ENCODE measurements around the gene GJB6. TPM values are rescaled to one million over a fixed set of nuclear protein-coding genes. Genes with fewer than 3 reads are reported as not detected.
A peak's percentile ranks its signal among the peaks of the same experiment; 100 is the strongest.

The GJB6 gene
- total and polyA plus RNA-seq, 2 donors (not counting 1 experiment from before 2014, with no cell fraction given), result not detected

DNA sequence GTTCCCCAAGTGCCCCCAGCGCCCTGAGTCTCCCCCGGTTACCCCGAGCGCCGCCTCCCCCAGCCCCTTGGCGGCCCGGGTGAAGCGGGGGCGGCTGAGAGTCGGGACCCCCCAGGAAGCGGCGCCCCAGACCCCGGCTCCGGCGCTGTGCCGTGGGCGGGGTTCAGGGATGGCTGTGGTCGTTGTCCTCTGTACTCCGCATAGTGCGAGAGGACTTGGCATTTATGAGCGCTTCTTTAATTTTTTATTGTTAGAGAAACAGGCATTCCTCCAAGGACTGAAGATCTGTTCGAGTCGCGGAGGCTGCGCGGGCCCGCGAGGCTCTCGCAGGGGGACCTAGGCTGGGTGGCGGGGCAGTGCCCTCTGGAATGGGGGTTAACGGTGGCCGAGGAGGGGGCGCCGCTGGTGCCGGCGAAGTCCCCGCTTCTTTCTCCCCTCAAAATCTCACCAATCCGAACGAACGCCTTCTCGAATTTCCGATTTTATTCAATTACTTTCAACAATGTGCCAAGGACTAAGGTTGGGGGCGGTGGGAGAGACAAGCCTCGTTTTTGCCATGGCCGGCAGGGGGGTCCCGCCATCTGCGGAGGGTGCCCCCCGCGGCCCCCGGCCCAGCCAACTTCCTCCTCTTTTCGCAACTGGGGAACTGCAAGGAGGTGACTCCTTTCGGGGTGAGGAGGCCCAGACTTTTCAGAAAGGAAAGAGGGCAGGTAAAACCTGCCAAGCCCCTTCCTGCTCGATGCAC is 38.8 kb downstream of the GJB6 start:
- intact Hi-C loops (cut with micrococcal nuclease), result loop anchor here (10.0 kb wide), 1 partner anchor 1411 kb away; the partner anchor contains the start of gene MICU2
- TF ChIP-seq, protein P1, sequence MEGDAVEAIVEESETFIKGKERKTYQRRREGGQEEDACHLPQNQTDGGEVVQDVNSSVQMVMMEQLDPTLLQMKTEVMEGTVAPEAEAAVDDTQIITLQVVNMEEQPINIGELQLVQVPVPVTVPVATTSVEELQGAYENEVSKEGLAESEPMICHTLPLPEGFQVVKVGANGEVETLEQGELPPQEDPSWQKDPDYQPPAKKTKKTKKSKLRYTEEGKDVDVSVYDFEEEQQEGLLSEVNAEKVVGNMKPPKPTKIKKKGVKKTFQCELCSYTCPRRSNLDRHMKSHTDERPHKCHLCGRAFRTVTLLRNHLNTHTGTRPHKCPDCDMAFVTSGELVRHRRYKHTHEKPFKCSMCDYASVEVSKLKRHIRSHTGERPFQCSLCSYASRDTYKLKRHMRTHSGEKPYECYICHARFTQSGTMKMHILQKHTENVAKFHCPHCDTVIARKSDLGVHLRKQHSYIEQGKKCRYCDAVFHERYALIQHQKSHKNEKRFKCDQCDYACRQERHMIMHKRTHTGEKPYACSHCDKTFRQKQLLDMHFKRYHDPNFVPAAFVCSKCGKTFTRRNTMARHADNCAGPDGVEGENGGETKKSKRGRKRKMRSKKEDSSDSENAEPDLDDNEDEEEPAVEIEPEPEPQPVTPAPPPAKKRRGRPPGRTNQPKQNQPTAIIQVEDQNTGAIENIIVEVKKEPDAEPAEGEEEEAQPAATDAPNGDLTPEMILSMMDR (IDR thresholded peaks at IDR 0.05), result no peak
- TF ChIP-seq EZH2 (IDR thresholded peaks at IDR 0.05; ENCODE audit: borderline replicate concordance, insufficient read depth, low read depth, low read length, poor library complexity, severe bottlenecking), result no peak

DNA sequence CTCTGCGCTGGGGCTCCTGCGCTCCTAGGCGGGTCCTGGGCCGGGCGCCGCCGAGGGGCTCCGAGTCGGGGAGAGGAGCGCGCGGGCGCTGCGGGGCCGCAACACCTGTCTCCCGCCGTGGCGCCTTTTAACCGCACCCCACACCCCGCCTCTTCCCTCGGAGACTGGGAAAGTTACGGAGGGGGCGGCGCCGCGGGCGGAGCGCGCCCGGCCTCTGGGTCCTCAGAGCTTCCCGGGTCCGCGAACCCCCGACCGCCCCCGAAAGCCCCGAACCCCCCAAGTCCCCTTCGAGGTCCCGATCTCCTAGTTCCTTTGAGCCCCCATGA is 39.3 kb downstream of the GJB6 start, which contains the start of gene GJB2:
GJB2 (minus strand) TSS at position 103 of the 326 bp plus-strand sequence. CDS start 3,357 bp downstream, outside the sequence.
- intact Hi-C loops (cut with micrococcal nuclease), result loop anchor here (10.0 kb wide), 1 partner anchor 1412 kb away; the partner anchor contains the start of gene MICU2
- H3K27me3 Mint-ChIP-seq, result peaks cover 62% of the 10 kb centered on the region
- H3K4me1 Mint-ChIP-seq, result peaks cover 23% of the 10 kb centered on the region
- peak within 1 kb of the TSS; percentile 77 for H3K4me3 Mint-ChIP-seq
- Histone ChIP-seq H3K9me3 (ENCODE audit: control extremely low read depth in 1 of 3, control insufficient read depth in 2 of 3, insufficient read depth in 1 of 3, low read length in 2 of 3) (peaks cover 0 to 3% (median 0%) of the 10 kb centered on the region in 3 donors), H3K4me1 (ENCODE audit: control insufficient read depth in 2 of 2, insufficient read depth in 2 of 2, low read length in 2 of 2) (peaks cover 27 to 37% of the 10 kb centered on the region in 2 donors), H3K9ac (ENCODE audit: low read length) (peak within 1 kb of the TSS; percentile 54), H3K36me3 (replicated peaks in 1 of 2; ENCODE audit: control extremely low read depth in 1 of 2, control insufficient read depth in 1 of 2, extremely low read depth in 1 of 2, insufficient read depth in 2 of 2, low read length in 1 of 2) (no peaks in the 10 kb centered on the region), H3K27ac (ENCODE audit: low read length in 2 of 2) (no peak within 1 kb of the TSS), H3K4me3 (ENCODE audit: control extremely low read depth in 1 of 5, extremely low read depth in 1 of 5, insufficient read depth in 1 of 5, low read depth in 2 of 5, low read length in 4 of 5) (peak within 1 kb of the TSS in 3 of 5 experiments; percentile 38 to 47 (median 39)), H3K79me2 (ENCODE audit: control insufficient read depth, insufficient read depth, low read length) (no peaks in the 10 kb centered on the region), H2AFZ (ENCODE audit: insufficient read depth, low read depth, low read length, poor library complexity, severe bottlenecking) (peak within 1 kb of the TSS; percentile 64), H3K27me3 (replicated peaks in 1 of 4; ENCODE audit: control extremely low read depth in 1 of 4, control insufficient read depth in 3 of 4, insufficient read depth in 4 of 4, low read length in 3 of 4) (peaks cover 2 to 56% (median 45%) of the 10 kb centered on the region in 4 experiments), H3K4me2 (replicated peaks; ENCODE audit: low read depth, low read length, poor library complexity, severe bottlenecking) (peak within 1 kb of the TSS; percentile 89), H4K20me1 (ENCODE audit: control insufficient read depth, insufficient read depth, low read length, poor library complexity, severe bottlenecking) (no peaks in the 10 kb centered on the region)
- ChIA-PET CTCF (no interaction called here), POLR2A (no interaction called here)
- DNase-seq (no peak), ATAC-seq (ENCODE audit: low read depth) (peak; percentile 15)
- H3K9me3 Mint-ChIP-seq (ENCODE audit: insufficient read depth), result no peaks in the 10 kb centered on the region
- no peak for TF ChIP-seq EZH2 (IDR thresholded peaks at IDR 0.05; ENCODE audit: borderline replicate concordance, insufficient read depth, low read depth, low read length, poor library complexity, severe bottlenecking)
- TF ChIP-seq, protein P1 (IDR thresholded peaks at IDR 0.05), result no peak
- H3K27ac Mint-ChIP-seq, result no peak within 1 kb of the TSS
- WGBS (ENCODE audit: insufficient coverage), result under 1% methylated on average over 21 of the region's 39 CpGs

More for the DNA sequence above, 38.8 kb downstream of the GJB6 start:
- 1% methylated on average over 33 of the region's 53 CpGs for WGBS (ENCODE audit: insufficient coverage)
- peak overlapping the region in 3 of 5 experiments; percentile 38 to 47 (median 39) for H3K4me3 ChIP-seq (ENCODE audit: control extremely low read depth in 1 of 5, extremely low read depth in 1 of 5, insufficient read depth in 1 of 5, low read depth in 2 of 5, low read length in 4 of 5)
- peaks cover 23% of the 10 kb centered on the region for H3K4me1 Mint-ChIP-seq
- peak overlapping the region; percentile 73 for H3K4me3 Mint-ChIP-seq
- no peak overlapping the region for H3K27ac ChIP-seq (ENCODE audit: low read length in 2 of 2)
- no peaks in the 10 kb centered on the region for H3K36me3 ChIP-seq (replicated peaks in 1 of 2; ENCODE audit: control extremely low read depth in 1 of 2, control insufficient read depth in 1 of 2, extremely low read depth in 1 of 2, insufficient read depth in 2 of 2, low read length in 1 of 2)
- peaks cover 0 to 3% (median 0%) of the 10 kb centered on the region in 3 donors for H3K9me3 ChIP-seq (ENCODE audit: control extremely low read depth in 1 of 3, control insufficient read depth in 2 of 3, insufficient read depth in 1 of 3, low read length in 2 of 3)
- ChIA-PET CTCF (interaction anchor here (0.7 kb wide), 1 partner anchor 11 kb away, joined by 3 read pairs; no protein-coding TSS in a partner anchor), POLR2A (no interaction called here)
- peaks cover 2 to 56% (median 47%) of the 10 kb centered on the region in 4 experiments for H3K27me3 ChIP-seq (replicated peaks in 1 of 4; ENCODE audit: control extremely low read depth in 1 of 4, control insufficient read depth in 3 of 4, insufficient read depth in 4 of 4, low read length in 3 of 4)
- no peaks in the 10 kb centered on the region for H4K20me1 ChIP-seq (ENCODE audit: control insufficient read depth, insufficient read depth, low read length, poor library complexity, severe bottlenecking)
- H3K4me2 ChIP-seq (replicated peaks; ENCODE audit: low read depth, low read length, poor library complexity, severe bottlenecking), result peak overlapping the region; percentile 89
- peak overlapping the region; percentile 54 for H3K9ac ChIP-seq (ENCODE audit: low read length)
- peak overlapping the region; percentile 50 for H2AFZ ChIP-seq (ENCODE audit: insufficient read depth, low read depth, low read length, poor library complexity, severe bottlenecking)
- DNase-seq (peak; percentile 54), ATAC-seq (ENCODE audit: low read depth) (no peak)
- H3K27me3 Mint-ChIP-seq, result peaks cover 66% of the 10 kb centered on the region
- peaks cover 27 to 37% of the 10 kb centered on the region in 2 donors for H3K4me1 ChIP-seq (ENCODE audit: control insufficient read depth in 2 of 2, insufficient read depth in 2 of 2, low read length in 2 of 2)
- H3K79me2 ChIP-seq (ENCODE audit: control insufficient read depth, insufficient read depth, low read length), result no peaks in the 10 kb centered on the region
- no peak overlapping the region for H3K27ac Mint-ChIP-seq
- no peaks in the 10 kb centered on the region for H3K9me3 Mint-ChIP-seq (ENCODE audit: insufficient read depth)
